ENCODE results near the gene SEC61A1.

Gene SEC61A1

GRCh38 chr3:128069271-128069670 lies 17.0 kb downstream of the SEC61A1 start:
- Mint-ChIP-seq H3K4me3 (no peak overlapping the region), H3K36me3 (ENCODE audit: low read depth) (peaks cover 61% of the 10 kb centered on the region), H3K9me3 (no peaks in the 10 kb centered on the region), H3K4me1 (ENCODE audit: low read depth) (no peaks in the 10 kb centered on the region), H3K27ac (no peak overlapping the region), H3K27me3 (no peaks in the 10 kb centered on the region)

- Mint-ChIP-seq H3K36me3 (ENCODE audit: low read depth) (peaks cover 47% of the 10 kb centered on the region), H3K27me3 (no peaks in the 10 kb centered on the region), H3K4me3 (no peak overlapping the region), H3K4me1 (ENCODE audit: low read depth) (peaks cover 9% of the 10 kb centered on the region), H3K27ac (no peak overlapping the region), H3K9me3 (no peaks in the 10 kb centered on the region)
These were observed 18.8 kb downstream of the SEC61A1 start for GRCh38 chr3:128070898-128071591.

- Mint-ChIP-seq H3K9me3 (no peaks in the 10 kb centered on the region), H3K4me3 (no peak overlapping the region), H3K4me1 (ENCODE audit: low read depth) (peaks cover 9% of the 10 kb centered on the region), H3K36me3 (ENCODE audit: low read depth) (peaks cover 40% of the 10 kb centered on the region), H3K27ac (no peak overlapping the region), H3K27me3 (no peaks in the 10 kb centered on the region)
These were observed 19.7 kb downstream of the SEC61A1 start for GRCh38 chr3:128071771-128072453.

- Mint-ChIP-seq H3K27me3 (no peaks in the 10 kb centered on the region), H3K36me3 (ENCODE audit: low read depth) (peaks cover 33% of the 10 kb centered on the region), H3K9me3 (no peaks in the 10 kb centered on the region), H3K4me3 (no peak overlapping the region), H3K27ac (no peak overlapping the region), H3K4me1 (ENCODE audit: low read depth) (peaks cover 13% of the 10 kb centered on the region)
These were observed 20.4 kb downstream of the SEC61A1 start for GRCh38 chr3:128072454-128073184.

- no peak overlapping the region for H3K27ac Mint-ChIP-seq
- H3K9me3 Mint-ChIP-seq: no peaks in the 10 kb centered on the region
- peaks cover 28% of the 10 kb centered on the region for H3K36me3 Mint-ChIP-seq (ENCODE audit: low read depth)
- no peak overlapping the region for H3K4me3 Mint-ChIP-seq
- no peaks in the 10 kb centered on the region for H3K27me3 Mint-ChIP-seq
- H3K4me1 Mint-ChIP-seq (ENCODE audit: low read depth): peaks cover 15% of the 10 kb centered on the region
These were observed 21.0 kb downstream of the SEC61A1 start for GRCh38 chr3:128073185-128073725.

GRCh38 chr3:128073807-128074206 lies 21.6 kb downstream of the SEC61A1 start:
- Mint-ChIP-seq H3K36me3 (ENCODE audit: low read depth) (peaks cover 28% of the 10 kb centered on the region), H3K4me1 (ENCODE audit: low read depth) (peaks cover 15% of the 10 kb centered on the region), H3K4me3 (no peak overlapping the region), H3K27ac (no peak overlapping the region), H3K9me3 (no peaks in the 10 kb centered on the region), H3K27me3 (no peaks in the 10 kb centered on the region)

- Mint-ChIP-seq H3K4me1 (ENCODE audit: low read depth) (peaks cover 15% of the 10 kb centered on the region), H3K27me3 (no peaks in the 10 kb centered on the region), H3K9me3 (no peaks in the 10 kb centered on the region), H3K36me3 (ENCODE audit: low read depth) (peaks cover 29% of the 10 kb centered on the region), H3K4me3 (no peak overlapping the region), H3K27ac (no peak overlapping the region)
These were observed 22.7 kb downstream of the SEC61A1 start for GRCh38 chr3:128074851-128075521.

- Mint-ChIP-seq H3K27me3 (no peaks in the 10 kb centered on the region), H3K36me3 (ENCODE audit: low read depth) (peaks cover 29% of the 10 kb centered on the region), H3K9me3 (no peaks in the 10 kb centered on the region), H3K4me1 (ENCODE audit: low read depth) (peaks cover 20% of the 10 kb centered on the region), H3K4me3 (peak overlapping the region; percentile 53), H3K27ac (no peak overlapping the region)
These were observed 23.6 kb downstream of the SEC61A1 start for GRCh38 chr3:128075522-128076482.

GRCh38 chr3:128076483-128077201 lies 24.4 kb downstream of the SEC61A1 start:
- no peaks in the 10 kb centered on the region for H3K27me3 Mint-ChIP-seq
- no peaks in the 10 kb centered on the region for H3K9me3 Mint-ChIP-seq
- H3K4me3 Mint-ChIP-seq: peak overlapping the region; percentile 53
- peaks cover 20% of the 10 kb centered on the region for H3K4me1 Mint-ChIP-seq (ENCODE audit: low read depth)
- peaks cover 36% of the 10 kb centered on the region for H3K36me3 Mint-ChIP-seq (ENCODE audit: low read depth)
- H3K27ac Mint-ChIP-seq: no peak overlapping the region

- H3K4me1 Mint-ChIP-seq (ENCODE audit: low read depth): peaks cover 20% of the 10 kb centered on the region
- H3K27ac Mint-ChIP-seq: no peak overlapping the region
- peaks cover 41% of the 10 kb centered on the region for H3K36me3 Mint-ChIP-seq (ENCODE audit: low read depth)
- H3K9me3 Mint-ChIP-seq: no peaks in the 10 kb centered on the region
- H3K4me3 Mint-ChIP-seq: no peak overlapping the region
- no peaks in the 10 kb centered on the region for H3K27me3 Mint-ChIP-seq
These were observed 25.0 kb downstream of the SEC61A1 start for GRCh38 chr3:128077202-128077624.

- H3K4me1 Mint-ChIP-seq (ENCODE audit: low read depth): peaks cover 20% of the 10 kb centered on the region
- no peak overlapping the region for H3K4me3 Mint-ChIP-seq
- H3K9me3 Mint-ChIP-seq: no peaks in the 10 kb centered on the region
- H3K27ac Mint-ChIP-seq: no peak overlapping the region
- peaks cover 46% of the 10 kb centered on the region for H3K36me3 Mint-ChIP-seq (ENCODE audit: low read depth)
- no peaks in the 10 kb centered on the region for H3K27me3 Mint-ChIP-seq
These were observed 25.4 kb downstream of the SEC61A1 start for GRCh38 chr3:128077665-128078064.

- no peak overlapping the region for H3K27ac Mint-ChIP-seq
- H3K9me3 Mint-ChIP-seq: no peaks in the 10 kb centered on the region
- H3K27me3 Mint-ChIP-seq: no peaks in the 10 kb centered on the region
- no peak overlapping the region for H3K4me3 Mint-ChIP-seq
- peaks cover 51% of the 10 kb centered on the region for H3K36me3 Mint-ChIP-seq (ENCODE audit: low read depth)
- peaks cover 20% of the 10 kb centered on the region for H3K4me1 Mint-ChIP-seq (ENCODE audit: low read depth)
These were observed 26.1 kb downstream of the SEC61A1 start for GRCh38 chr3:128078322-128078721.

GRCh38 chr3:128078875-128079274 lies 26.6 kb downstream of the SEC61A1 start:
- peaks cover 20% of the 10 kb centered on the region for H3K4me1 Mint-ChIP-seq (ENCODE audit: low read depth)
- H3K27me3 Mint-ChIP-seq: no peaks in the 10 kb centered on the region
- no peak overlapping the region for H3K4me3 Mint-ChIP-seq
- peaks cover 52% of the 10 kb centered on the region for H3K36me3 Mint-ChIP-seq (ENCODE audit: low read depth)
- H3K9me3 Mint-ChIP-seq: no peaks in the 10 kb centered on the region
- peak overlapping the region; percentile 65 for H3K27ac Mint-ChIP-seq

All from stimulated activated naive CD8-positive, alpha-beta T cell treated with anti-CD3 and anti-CD28 coated beads, Interleukin-15, Interleukin-2, amounts not matched to agents 100 ng/mL and 50 ng/mL, for 24 hours (primary cell).